ENCODE measurements around the gene EIF1AD.
"Not testable (repeated sequence)": the region's sequence is repeated elsewhere in the genome, so short reads cannot be mapped to it uniquely, and the experiment has no call there.

The EIF1AD gene

GRCh38 chr11:66022401-66023185, 20.6 kb upstream of the EIF1AD start:
- DNase-seq (ENCODE audit: low read depth in 2 of 2): peak; percentile 75 to 81

- no peak for DNase-seq (ENCODE audit: low read depth in 2 of 2)
These were observed 18.8 kb upstream of the EIF1AD start for GRCh38 chr11:66020618-66021357.

GRCh38 chr11:66020212-66020611, 18.3 kb upstream of the EIF1AD start:
- no peak for DNase-seq (ENCODE audit: low read depth in 2 of 2)

- DNase-seq (ENCODE audit: low read depth in 2 of 2): peak in 1 of 2 donors; percentile 58
These were observed 15.4 kb upstream of the EIF1AD start for GRCh38 chr11:66017321-66017720.

GRCh38 chr11:66016793-66017177, 14.8 kb upstream of the EIF1AD start:
- DNase-seq (ENCODE audit: low read depth in 2 of 2): no peak

- no peak for DNase-seq (ENCODE audit: low read depth in 2 of 2)
These were observed 14.2 kb upstream of the EIF1AD start for GRCh38 chr11:66015936-66016792.

GRCh38 chr11:66015454-66015881, 13.5 kb upstream of the EIF1AD start:
- DNase-seq (ENCODE audit: low read depth in 2 of 2): no peak

- no peak for DNase-seq (ENCODE audit: low read depth in 2 of 2)
These were observed 13.0 kb upstream of the EIF1AD start for GRCh38 chr11:66014804-66015453.

- no peak for DNase-seq (ENCODE audit: low read depth in 2 of 2)
These were observed 11.8 kb upstream of the EIF1AD start for GRCh38 chr11:66013762-66014100.

GRCh38 chr11:66012946-66013761, 11.2 kb upstream of the EIF1AD start:
- DNase-seq (ENCODE audit: low read depth in 2 of 2): no peak

- DNase-seq (ENCODE audit: low read depth in 2 of 2): no peak
These were observed 10.5 kb upstream of the EIF1AD start for GRCh38 chr11:66012371-66012945.

- no peak for DNase-seq (ENCODE audit: low read depth in 2 of 2)
These were observed 9.9 kb upstream of the EIF1AD start, which contains the start of gene CST6 for GRCh38 chr11:66011785-66012303. TSS of gene CST6 (plus strand) at chr11:66012008. CDS start at chr11:66012045, 37 bp downstream.

- no peak for DNase-seq (ENCODE audit: low read depth in 2 of 2)
These were observed 9.4 kb upstream of the EIF1AD start for GRCh38 chr11:66011239-66011784.

- DNase-seq (ENCODE audit: low read depth in 2 of 2): not testable (repeated sequence)
These were observed 8.1 kb upstream of the EIF1AD start for GRCh38 chr11:66010036-66010435.

- DNase-seq (ENCODE audit: low read depth in 2 of 2): no peak
These were observed 6.6 kb upstream of the EIF1AD start for GRCh38 chr11:66008468-66009101.

- DNase-seq (ENCODE audit: low read depth in 2 of 2): no peak
These were observed 6.1 kb upstream of the EIF1AD start for GRCh38 chr11:66008095-66008467.

GRCh38 chr11:66007201-66007634, 5.3 kb upstream of the EIF1AD start:
- DNase-seq (ENCODE audit: low read depth in 2 of 2): no peak

GRCh38 chr11:66006891-66007176, 4.9 kb upstream of the EIF1AD start:
- no peak for DNase-seq (ENCODE audit: low read depth in 2 of 2)

GRCh38 chr11:66006134-66006890, 4.4 kb upstream of the EIF1AD start:
- no peak for DNase-seq (ENCODE audit: low read depth in 2 of 2)

All from stimulated activated CD4-positive, alpha-beta T cell treated with anti-CD3 and anti-CD28 coated beads, Interleukin-1b, Interleukin-23, amount 100 ng/mL, for 4 hours (primary cell).